H1 (cell line): Measurements from ENCODE around the gene C22orf39. TPM values are rescaled to one million over a fixed set of nuclear protein-coding genes. Genes with fewer than 3 reads are reported as not detected.

Source experiments
- CTCF ChIA-PET: fragments of 300-600 bp; sonication (Branson Sonifier 250); formaldehyde crosslinking; loops from one replicate; lab custom pipeline; 2021; ENCODE audit not compliant: partially characterized antibody; lab: Charles Lee
- POLR2A ChIA-PET: fragments of 300-600 bp; sonication (Branson Sonifier 250); formaldehyde crosslinking; loops from one replicate; lab custom pipeline; 2021; ENCODE audit warnings: inconsistent platforms; ENCODE audit not compliant: partially characterized antibody; lab: Charles Lee
- DNase-seq, 2 experiments: peaks; one replicate each; pipeline versions ENCODE4 v3.0.0 to v3.0.0-alpha.2; 2010 to 2022; ENCODE audit warnings: low spot score in 2 of 2, low read depth in 1 of 2, mixed read lengths in 1 of 2
- FAIRE-seq: peaks from 2 replicates; lab custom pipeline; 2011; peaks lifted over from hg19 to GRCh38; lab: Jason Lieb, UNC
- H2AFZ ChIP-seq: 2 replicates; pipeline ENCODE4 v1.8.1; 2012; ENCODE audit warnings: low read length, inconsistent platforms
- H2AK5ac ChIP-seq: 2 replicates; pipeline ENCODE4 v1.6.1; 2013; ENCODE audit warnings: low read depth, low read length
- H2BK120ac ChIP-seq: replicated peaks from 2 replicates; pipeline ENCODE3; 2013; ENCODE audit warnings: low read depth, low read length, inconsistent platforms
- H2BK12ac ChIP-seq: 2 replicates; pipeline ENCODE4 v1.6.1; 2013; ENCODE audit warnings: low read depth, low read length
- H2BK15ac ChIP-seq: 2 replicates; pipeline ENCODE4 v1.6.1; 2013; ENCODE audit warnings: low read length
- H2BK20ac ChIP-seq: 2 replicates; pipeline ENCODE4 v1.6.1; 2013; ENCODE audit warnings: low read length
- H2BK5ac ChIP-seq: 2 replicates; pipeline ENCODE4 v1.6.1; 2013; ENCODE audit warnings: low read depth, low read length
- H3K14ac ChIP-seq: 2 replicates; pipeline ENCODE4 v1.6.1; 2013; ENCODE audit warnings: inconsistent platforms; ENCODE audit not compliant: insufficient read length
- H3K18ac ChIP-seq: 2 replicates; pipeline ENCODE4 v1.6.1; 2013; ENCODE audit warnings: low read length; ENCODE audit errors: extremely low read depth
- H3K23ac ChIP-seq: 2 replicates; pipeline ENCODE4 v1.6.1; 2013; ENCODE audit warnings: inconsistent platforms; ENCODE audit not compliant: insufficient read length
- H3K23me2 ChIP-seq: 2 replicates; pipeline ENCODE4 v1.6.1; 2013; ENCODE audit warnings: low read depth, low read length
- H3K27ac ChIP-seq: 2 replicates; pipeline ENCODE4 v1.6.1; 2011; ENCODE audit warnings: low read depth, low read length, inconsistent platforms
- H3K27me3 ChIP-seq, 4 experiments: replicated peaks in 1 of 4; 1 replicate in 1 of 4; 2 replicates in 3 of 4; pipeline versions ENCODE4 v1.6.1 to v1.8.1; 2011 to 2013; ENCODE audit warnings: low read length in 3 of 4, mild to moderate bottlenecking in 3 of 4, inconsistent platforms in 2 of 4, mixed read lengths in 2 of 4, moderate library complexity in 1 of 4; ENCODE audit not compliant: control insufficient read depth in 3 of 4, insufficient read depth in 3 of 4; ENCODE audit errors: extremely low read depth in 1 of 4
- H3K36me3 ChIP-seq, 4 experiments: 2 replicates each; pipeline versions ENCODE4 v1.6.1 to v1.8.1; 2011 to 2013; ENCODE audit warnings: mild to moderate bottlenecking in 4 of 4, low read length in 3 of 4, moderate library complexity in 2 of 4, control low read depth in 1 of 4, inconsistent platforms in 1 of 4; ENCODE audit not compliant: insufficient read depth in 4 of 4, control insufficient read depth in 2 of 4
- H3K4ac ChIP-seq: replicated peaks from 2 replicates; pipeline ENCODE3; 2013; ENCODE audit warnings: low read length, low read depth, mixed read lengths, inconsistent platforms; ENCODE audit not compliant: insufficient read length
- H3K4me1 ChIP-seq, 4 experiments: replicated peaks in 1 of 4; 1 replicate in 1 of 4; 2 replicates in 3 of 4; pipeline versions ENCODE4 v1.6.1 to v1.8.1; 2011 to 2013; ENCODE audit warnings: low read length in 3 of 4, inconsistent platforms in 2 of 4, mixed read lengths in 1 of 4; ENCODE audit not compliant: insufficient read depth in 4 of 4, control insufficient read depth in 3 of 4
- H3K4me2 ChIP-seq, 2 experiments: 2 replicates each; pipeline versions ENCODE4 v1.6.1 to v1.8.1; 2011 to 2013; ENCODE audit warnings: low read depth in 2 of 2, low read length in 2 of 2, control low read depth in 1 of 2, inconsistent platforms in 1 of 2, mild to moderate bottlenecking in 1 of 2; ENCODE audit not compliant: insufficient read depth in 1 of 2
- H3K4me3 ChIP-seq, 4 experiments: fragments of 200-600, 300-600 bp in 1 of 4; sonication (generic), shearing (Covaris generic), sonication (Bioruptor Twin) in 1 of 4; 2 replicates each; pipeline versions ENCODE4 v1.5.1 to v1.8.1; 2011 to 2016; ENCODE audit warnings: low read length in 4 of 4, low read depth in 3 of 4, control low read depth in 2 of 4, inconsistent platforms in 2 of 4, mild to moderate bottlenecking in 2 of 4, mixed read lengths in 1 of 4, moderate library complexity in 1 of 4; ENCODE audit not compliant: insufficient read depth in 2 of 4; ENCODE audit errors: extremely low read depth in 1 of 4
- H3K56ac ChIP-seq: replicated peaks from 2 replicates; pipeline ENCODE3; 2013; ENCODE audit warnings: low read depth, mild to moderate bottlenecking, mixed read lengths, low read length, inconsistent platforms; ENCODE audit not compliant: insufficient read length
- H3K79me1 ChIP-seq: 2 replicates; pipeline ENCODE4 v1.6.1; 2013; ENCODE audit warnings: low read depth, low read length, control low read depth
- H3K79me2 ChIP-seq, 2 experiments: 2 replicates each; pipeline versions ENCODE4 v1.6.1 to v1.8.1; 2012 to 2013; ENCODE audit warnings: low read length in 2 of 2, mild to moderate bottlenecking in 2 of 2, inconsistent platforms in 1 of 2; ENCODE audit not compliant: insufficient read depth in 2 of 2, control insufficient read depth in 1 of 2
- H3K9ac ChIP-seq, 4 experiments: replicated peaks in 1 of 4; 1 replicate in 1 of 4; 2 replicates in 3 of 4; pipeline versions ENCODE4 v1.6.1 to v1.8.1; 2011 to 2013; ENCODE audit warnings: low read depth in 3 of 4, low read length in 3 of 4, control low read depth in 2 of 4, mild to moderate bottlenecking in 2 of 4, moderate library complexity in 2 of 4, inconsistent platforms in 1 of 4; ENCODE audit errors: extremely low read depth in 1 of 4
- H3K9me3 ChIP-seq, 2 experiments: 2 replicates each; pipeline versions ENCODE4 v1.6.1 to v1.8.1; 2012 to 2013; ENCODE audit warnings: mild to moderate bottlenecking in 2 of 2, moderate library complexity in 2 of 2, control low read depth in 1 of 2, inconsistent platforms in 1 of 2, low read depth in 1 of 2, low read length in 1 of 2, mixed read lengths in 1 of 2; ENCODE audit not compliant: insufficient read depth in 2 of 2
- H4K20me1 ChIP-seq, 2 experiments: replicated peaks in 1 of 2; 2 replicates each; pipeline versions ENCODE3 to v1.8.1; 2011 to 2013; ENCODE audit warnings: inconsistent platforms in 2 of 2, low read length in 2 of 2, mild to moderate bottlenecking in 1 of 2; ENCODE audit not compliant: insufficient read depth in 2 of 2, control insufficient read depth in 1 of 2
- H4K5ac ChIP-seq: 2 replicates; pipeline ENCODE4 v1.6.1; 2013; ENCODE audit warnings: low read length, low read depth, mixed read lengths, inconsistent platforms; ENCODE audit not compliant: insufficient read length
- H4K8ac ChIP-seq: 2 replicates; pipeline ENCODE4 v1.8.0; 2013; ENCODE audit warnings: mild to moderate bottlenecking, moderate library complexity, low read length, inconsistent platforms; ENCODE audit not compliant: insufficient read depth; ENCODE audit errors: extremely low read depth
- H4K91ac ChIP-seq: replicated peaks from 2 replicates; pipeline ENCODE3; 2013; ENCODE audit warnings: low read length, mixed read lengths, inconsistent platforms; ENCODE audit not compliant: insufficient read length
- EZH2 ChIP-seq: fragments of 200-600 bp; sonication (generic); IDR thresholded peaks from 2 replicates; pipeline ENCODE4 v1.7.1; 2012; ENCODE audit warnings: low read depth, mild to moderate bottlenecking, moderate library complexity, low read length, inconsistent platforms; ENCODE audit not compliant: severe bottlenecking
- GABPA ChIP-seq: IDR thresholded peaks from 2 replicates; pipeline ENCODE4 v1.6.1; 2011; ENCODE audit warnings: mild to moderate bottlenecking, low read length, moderate library complexity, borderline replicate concordance; ENCODE audit not compliant: insufficient read depth
- RXRA ChIP-seq: IDR thresholded peaks from 2 replicates; pipeline ENCODE4 v1.6.1; 2011; ENCODE audit warnings: low read depth, mild to moderate bottlenecking, low read length, moderate library complexity; ENCODE audit not compliant: insufficient read depth
- SP2 ChIP-seq: IDR thresholded peaks from 2 replicates; pipeline ENCODE4 v1.6.1; 2012; ENCODE audit warnings: mild to moderate bottlenecking, low read length, inconsistent platforms
- SP4 ChIP-seq: IDR thresholded peaks from 2 replicates; pipeline ENCODE4 v1.6.1; 2012; ENCODE audit warnings: low read length, inconsistent platforms
- SUZ12 ChIP-seq: fragments of 200-600 bp; sonication (generic); IDR thresholded peaks from 2 replicates; pipeline ENCODE4 v1.6.1; 2012; ENCODE audit warnings: mild to moderate bottlenecking, inconsistent platforms, low read length, moderate library complexity, mixed read lengths
- WGBS, 2 experiments: shearing (Covaris generic) in 1 of 2; methylation state at CpG; one replicate each; pipeline versions ENCODE4 v1.1.6 to v1.1.7; 2013 to 2015; ENCODE audit warnings: low lambda C conversion rate in 2 of 2, mixed read lengths in 2 of 2, inconsistent platforms in 1 of 2, low coverage in 1 of 2, missing lambda C conversion rate in 1 of 2; ENCODE audit not compliant: insufficient replicate concordance in 2 of 2, insufficient coverage in 1 of 2, insufficient read length in 1 of 2; ENCODE audit errors: extremely low coverage in 1 of 2, missing lambda C conversion rate in 1 of 2; 5-methylcytosine and 5-hydroxymethylcytosine counted together
- polyA plus RNA-seq, 7 experiments: library from polyadenylated mRNA; depleted of rRNA in 3 of 7; stranded (reverse) in 5 of 7; unstranded in 2 of 7; fragments of >200 nt in 5 of 7; fragments of 200-250 nt in 2 of 7; gene quantifications; 1 replicate in 5 of 7; 2 replicates in 1 of 7; 4 replicates in 1 of 7; pipeline versions ENCODE4 v1.2.1 to v1.2.3, GENCODE V29; 2011 to 2013; ENCODE audit warnings: missing spikeins in 2 of 7, mixed read lengths in 2 of 7
- total RNA-seq: library from RNA; stranded (reverse); fragmentation: NEBNext Ultra II Directional; extraction: Animal tissue kit (Norgen Biotek cat#: 25700); gene quantifications from 2 replicates; pipeline ENCODE4 v1.2.1, GENCODE V29; 2021

The C22orf39 gene
- total and polyA plus RNA-seq, 2 of the 8 experiments (the other 6 are each of a cell fraction or from before 2014, with no cell fraction given), result 22.7 to 27.7 TPM

DNA sequence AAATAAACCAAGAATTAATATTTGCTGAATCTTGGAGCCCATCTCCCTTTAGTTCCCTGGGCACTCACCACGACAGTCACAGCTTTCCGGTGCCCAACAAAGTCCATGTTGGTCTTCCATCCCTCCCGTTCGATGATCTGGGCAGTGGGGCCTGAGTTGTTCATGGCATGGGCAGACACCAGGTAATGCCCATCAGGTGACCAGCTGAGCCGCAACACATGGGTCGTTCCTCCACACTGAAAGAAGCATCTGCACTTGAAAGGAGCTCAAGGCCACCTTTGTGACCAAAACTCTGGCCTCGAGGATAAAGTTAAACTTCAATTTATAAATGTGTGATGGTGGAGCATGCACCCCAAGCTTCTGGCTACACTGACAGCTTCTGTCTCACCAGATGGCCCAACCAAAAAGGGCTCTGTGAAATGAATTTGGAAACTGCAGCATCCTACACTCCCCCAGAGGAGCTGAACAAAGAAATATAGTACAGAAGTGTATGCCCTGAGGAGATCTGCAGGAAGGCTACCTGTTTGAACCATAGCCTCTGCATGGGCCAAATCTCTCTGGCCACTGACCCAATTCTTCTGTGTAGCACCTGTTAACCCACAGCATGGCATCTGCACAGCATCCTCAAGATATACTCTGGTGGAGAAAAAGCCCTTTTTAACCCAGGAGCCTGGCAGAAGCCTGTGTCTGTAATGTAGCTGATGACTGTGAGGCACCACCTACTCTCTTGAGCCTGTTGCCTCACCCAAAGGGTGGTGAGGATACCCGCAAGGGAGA is 53.0 kb downstream of the C22orf39 start:
- Histone ChIP-seq H3K79me1 (no peaks in the 10 kb centered on the region), H2BK20ac (no peak overlapping the region), H3K4ac (no peak overlapping the region), H3K79me2 (no peaks in the 10 kb centered on the region), H3K56ac (no peak overlapping the region), H3K4me2 (no peak overlapping the region), H2BK5ac (no peak overlapping the region), H4K91ac (no peak overlapping the region), H3K23me2 (no peaks in the 10 kb centered on the region), H3K18ac (no peak overlapping the region), H3K9me3 (no peaks in the 10 kb centered on the region), H2AK5ac (no peak overlapping the region), H4K8ac (no peak overlapping the region; the same call in 1 of the 2 replicates), H3K9ac (no peak overlapping the region), H3K23ac (no peak overlapping the region), H2BK15ac (no peak overlapping the region), H3K27me3 (no peaks in the 10 kb centered on the region), H3K27ac (no peak overlapping the region), H3K14ac (no peak overlapping the region), H3K4me1 (no peaks in the 10 kb centered on the region), H4K5ac (no peak overlapping the region), H3K4me3 (no peak overlapping the region), H3K36me3 (peaks cover 22 to 74% (median 51%) of the 10 kb centered on the region in 4 experiments), H4K20me1 (peaks cover 2 to 9% of the 10 kb centered on the region in 2 experiments), H2BK12ac (no peak overlapping the region), H2AFZ (no peak overlapping the region), H2BK120ac (no peak overlapping the region)
- ChIA-PET POLR2A (interaction anchor here (1.0 to 1.5 kb wide), 6 partner anchors 17 to 111 kb away, joined by 3 to 4 read pairs (median 3); no protein-coding TSS in a partner anchor), CTCF (interaction anchor here (0.7 kb wide), 1 partner anchor 40 kb away, joined by 3 read pairs; no protein-coding TSS in a partner anchor)
- WGBS, 2 experiments, result 94% methylated on average over 8 of the region's 8 CpGs; no CpG with 5 or more reads in 1 of the 2 experiments
- FAIRE-seq (no peak), DNase-seq (no peak)
- TF ChIP-seq RXRA, result no peak
- no peak for TF ChIP-seq GABPA
- no peak for TF ChIP-seq EZH2
- no peak for TF ChIP-seq SP2
- no peak for TF ChIP-seq SUZ12
- TF ChIP-seq SP4, result no peak
